ENCODE data around the gene SEC14L3.

DNA sequence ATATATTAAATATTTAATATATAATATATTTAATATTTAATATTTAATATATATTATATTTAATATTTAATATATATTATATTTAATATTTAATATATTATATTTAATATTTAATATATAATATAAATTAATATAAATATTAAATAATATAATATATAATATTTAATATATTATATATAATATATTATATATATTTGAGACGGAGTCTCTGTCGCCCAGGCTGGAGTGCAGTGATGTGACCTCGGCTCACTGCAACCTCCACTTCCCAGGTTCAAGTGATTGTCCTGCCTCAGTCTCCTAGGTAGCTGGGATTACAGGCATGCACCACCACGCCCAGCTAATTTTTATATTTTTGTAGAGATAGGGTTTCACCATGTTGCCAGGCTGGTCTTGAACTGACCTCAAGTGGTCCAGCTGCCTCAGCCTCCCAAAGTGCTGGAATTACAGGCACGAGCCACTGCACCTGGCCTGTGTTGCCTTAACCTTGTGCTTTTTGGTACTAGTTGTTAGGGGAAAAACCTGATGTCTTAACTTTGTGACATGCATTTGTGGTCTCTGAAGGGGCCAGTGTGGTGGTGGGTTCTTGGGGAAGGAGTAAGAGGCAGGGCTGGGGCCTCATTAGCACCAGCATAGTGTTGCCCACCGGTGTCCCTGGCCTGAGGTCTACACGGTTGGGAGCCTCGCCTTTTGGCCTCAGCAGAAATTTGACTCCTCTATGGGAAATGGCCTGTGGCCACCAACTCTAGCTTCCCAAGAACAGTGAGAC lies 16.6 kb downstream of the SEC14L3 start:
- TF ChIP-seq, protein P1, sequence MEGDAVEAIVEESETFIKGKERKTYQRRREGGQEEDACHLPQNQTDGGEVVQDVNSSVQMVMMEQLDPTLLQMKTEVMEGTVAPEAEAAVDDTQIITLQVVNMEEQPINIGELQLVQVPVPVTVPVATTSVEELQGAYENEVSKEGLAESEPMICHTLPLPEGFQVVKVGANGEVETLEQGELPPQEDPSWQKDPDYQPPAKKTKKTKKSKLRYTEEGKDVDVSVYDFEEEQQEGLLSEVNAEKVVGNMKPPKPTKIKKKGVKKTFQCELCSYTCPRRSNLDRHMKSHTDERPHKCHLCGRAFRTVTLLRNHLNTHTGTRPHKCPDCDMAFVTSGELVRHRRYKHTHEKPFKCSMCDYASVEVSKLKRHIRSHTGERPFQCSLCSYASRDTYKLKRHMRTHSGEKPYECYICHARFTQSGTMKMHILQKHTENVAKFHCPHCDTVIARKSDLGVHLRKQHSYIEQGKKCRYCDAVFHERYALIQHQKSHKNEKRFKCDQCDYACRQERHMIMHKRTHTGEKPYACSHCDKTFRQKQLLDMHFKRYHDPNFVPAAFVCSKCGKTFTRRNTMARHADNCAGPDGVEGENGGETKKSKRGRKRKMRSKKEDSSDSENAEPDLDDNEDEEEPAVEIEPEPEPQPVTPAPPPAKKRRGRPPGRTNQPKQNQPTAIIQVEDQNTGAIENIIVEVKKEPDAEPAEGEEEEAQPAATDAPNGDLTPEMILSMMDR (IDR thresholded peaks at IDR 0.05; ENCODE audit: insufficient read depth, low read length): no peak
- TF ChIP-seq GABPA (IDR thresholded peaks at IDR 0.05; ENCODE audit: low read depth): no peak
- TF ChIP-seq, protein P2, sequence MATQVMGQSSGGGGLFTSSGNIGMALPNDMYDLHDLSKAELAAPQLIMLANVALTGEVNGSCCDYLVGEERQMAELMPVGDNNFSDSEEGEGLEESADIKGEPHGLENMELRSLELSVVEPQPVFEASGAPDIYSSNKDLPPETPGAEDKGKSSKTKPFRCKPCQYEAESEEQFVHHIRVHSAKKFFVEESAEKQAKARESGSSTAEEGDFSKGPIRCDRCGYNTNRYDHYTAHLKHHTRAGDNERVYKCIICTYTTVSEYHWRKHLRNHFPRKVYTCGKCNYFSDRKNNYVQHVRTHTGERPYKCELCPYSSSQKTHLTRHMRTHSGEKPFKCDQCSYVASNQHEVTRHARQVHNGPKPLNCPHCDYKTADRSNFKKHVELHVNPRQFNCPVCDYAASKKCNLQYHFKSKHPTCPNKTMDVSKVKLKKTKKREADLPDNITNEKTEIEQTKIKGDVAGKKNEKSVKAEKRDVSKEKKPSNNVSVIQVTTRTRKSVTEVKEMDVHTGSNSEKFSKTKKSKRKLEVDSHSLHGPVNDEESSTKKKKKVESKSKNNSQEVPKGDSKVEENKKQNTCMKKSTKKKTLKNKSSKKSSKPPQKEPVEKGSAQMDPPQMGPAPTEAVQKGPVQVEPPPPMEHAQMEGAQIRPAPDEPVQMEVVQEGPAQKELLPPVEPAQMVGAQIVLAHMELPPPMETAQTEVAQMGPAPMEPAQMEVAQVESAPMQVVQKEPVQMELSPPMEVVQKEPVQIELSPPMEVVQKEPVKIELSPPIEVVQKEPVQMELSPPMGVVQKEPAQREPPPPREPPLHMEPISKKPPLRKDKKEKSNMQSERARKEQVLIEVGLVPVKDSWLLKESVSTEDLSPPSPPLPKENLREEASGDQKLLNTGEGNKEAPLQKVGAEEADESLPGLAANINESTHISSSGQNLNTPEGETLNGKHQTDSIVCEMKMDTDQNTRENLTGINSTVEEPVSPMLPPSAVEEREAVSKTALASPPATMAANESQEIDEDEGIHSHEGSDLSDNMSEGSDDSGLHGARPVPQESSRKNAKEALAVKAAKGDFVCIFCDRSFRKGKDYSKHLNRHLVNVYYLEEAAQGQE (IDR thresholded peaks at IDR 0.05; ENCODE audit: insufficient replicate concordance, low read depth): no peak

All from HL-60 (cell line).